ENCODE measurements around the gene DDX54.

DDX54 gene

GRCh38 chr12:113196582-113196981 is 11.3 kb upstream of the DDX54 start:
- TF ChIP-seq CTCF (IDR thresholded peaks at IDR 0.05; ENCODE audit: control insufficient read depth, extremely low read depth, insufficient read depth) = no peak
- no peak overlapping the region for H3K4me3 ChIP-seq (ENCODE audit: low read depth, low read length)
- DNase-seq (ENCODE audit: low read depth) = no peak

GRCh38 chr12:113195598-113195997 is 10.3 kb upstream of the DDX54 start:
- no peak for TF ChIP-seq CTCF (IDR thresholded peaks at IDR 0.05; ENCODE audit: control insufficient read depth, extremely low read depth, insufficient read depth)
- no peak for DNase-seq (ENCODE audit: low read depth)
- H3K4me3 ChIP-seq (ENCODE audit: low read depth, low read length) = no peak overlapping the region

- no peak overlapping the region for H3K4me3 ChIP-seq (ENCODE audit: low read depth, low read length)
- no peak for DNase-seq (ENCODE audit: low read depth)
- no peak for TF ChIP-seq CTCF (IDR thresholded peaks at IDR 0.05; ENCODE audit: control insufficient read depth, extremely low read depth, insufficient read depth)
Measured at GRCh38 chr12:113194971-113195391, 9.7 kb upstream of the DDX54 start.

- DNase-seq (ENCODE audit: low read depth) = no peak
- H3K4me3 ChIP-seq (ENCODE audit: low read depth, low read length) = no peak overlapping the region
- TF ChIP-seq CTCF (IDR thresholded peaks at IDR 0.05; ENCODE audit: control insufficient read depth, extremely low read depth, insufficient read depth) = no peak
Measured at GRCh38 chr12:113191227-113191626, 5.9 kb upstream of the DDX54 start.

- TF ChIP-seq CTCF (IDR thresholded peaks at IDR 0.05; ENCODE audit: control insufficient read depth, extremely low read depth, insufficient read depth) = no peak
- H3K4me3 ChIP-seq (ENCODE audit: low read depth, low read length) = no peak overlapping the region
- no peak for DNase-seq (ENCODE audit: low read depth)
Measured at GRCh38 chr12:113190761-113191160, 5.5 kb upstream of the DDX54 start.

GRCh38 chr12:113189361-113189760 is 4.1 kb upstream of the DDX54 start:
- no peak overlapping the region for H3K4me3 ChIP-seq (ENCODE audit: low read depth, low read length)
- DNase-seq (ENCODE audit: low read depth) = no peak
- TF ChIP-seq CTCF (IDR thresholded peaks at IDR 0.05; ENCODE audit: control insufficient read depth, extremely low read depth, insufficient read depth) = no peak

- no peak for TF ChIP-seq CTCF (IDR thresholded peaks at IDR 0.05; ENCODE audit: control insufficient read depth, extremely low read depth, insufficient read depth)
Measured at GRCh38 chr12:113186666-113187325, 1.5 kb upstream of the DDX54 start.

More at GRCh38 chr12:113186666-113187325, 1.5 kb upstream of the DDX54 start:
- peak overlapping the region; percentile 88 for H3K4me3 ChIP-seq (ENCODE audit: low read depth, low read length)
- DNase-seq (ENCODE audit: low read depth) = no peak

Measured in LNCaP clone FGC (cell line).